Measurements from ENCODE around the gene SPATA20.
A peak's percentile ranks its signal among the peaks of the same experiment; 100 is the strongest.

DNA sequence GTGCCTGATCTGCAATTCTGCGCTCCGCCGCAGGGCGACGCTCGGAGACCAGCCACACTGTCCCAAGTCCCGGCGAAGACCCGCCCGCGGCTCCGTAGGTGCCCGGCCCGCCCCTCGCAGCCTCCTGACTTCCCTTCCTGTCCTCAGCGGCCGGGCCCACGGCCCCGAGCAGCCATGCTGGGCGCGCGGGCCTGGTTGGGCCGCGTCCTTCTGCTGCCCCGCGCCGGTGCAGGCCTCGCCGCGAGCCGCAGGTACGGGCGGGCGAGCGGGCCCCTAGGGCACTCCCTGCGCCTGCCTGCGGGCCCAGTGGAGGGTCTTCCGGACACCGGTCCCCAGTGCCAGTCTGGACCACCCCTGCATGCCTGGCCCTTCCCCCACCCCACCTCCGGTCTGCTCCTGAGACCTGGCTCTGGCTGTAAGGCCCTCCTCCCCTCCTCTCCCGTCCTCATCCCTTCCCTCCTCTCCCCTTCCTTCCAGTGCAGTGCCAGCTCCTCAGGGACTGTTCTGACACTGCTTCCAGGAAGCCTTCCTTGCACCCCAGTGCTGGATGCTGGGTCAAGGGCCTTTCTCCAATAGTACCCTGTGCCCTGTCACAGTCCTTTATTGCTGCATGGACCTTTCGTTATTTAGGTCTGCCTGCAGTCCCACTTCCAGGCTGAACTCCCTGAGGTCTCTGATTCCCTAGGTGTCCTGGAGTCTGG, at the start of gene SPATA20:
- no peak for TF ChIP-seq MAFK (IDR thresholded peaks at IDR 0.05; ENCODE audit: low read depth, low read length)
- TF ChIP-seq, protein P1, sequence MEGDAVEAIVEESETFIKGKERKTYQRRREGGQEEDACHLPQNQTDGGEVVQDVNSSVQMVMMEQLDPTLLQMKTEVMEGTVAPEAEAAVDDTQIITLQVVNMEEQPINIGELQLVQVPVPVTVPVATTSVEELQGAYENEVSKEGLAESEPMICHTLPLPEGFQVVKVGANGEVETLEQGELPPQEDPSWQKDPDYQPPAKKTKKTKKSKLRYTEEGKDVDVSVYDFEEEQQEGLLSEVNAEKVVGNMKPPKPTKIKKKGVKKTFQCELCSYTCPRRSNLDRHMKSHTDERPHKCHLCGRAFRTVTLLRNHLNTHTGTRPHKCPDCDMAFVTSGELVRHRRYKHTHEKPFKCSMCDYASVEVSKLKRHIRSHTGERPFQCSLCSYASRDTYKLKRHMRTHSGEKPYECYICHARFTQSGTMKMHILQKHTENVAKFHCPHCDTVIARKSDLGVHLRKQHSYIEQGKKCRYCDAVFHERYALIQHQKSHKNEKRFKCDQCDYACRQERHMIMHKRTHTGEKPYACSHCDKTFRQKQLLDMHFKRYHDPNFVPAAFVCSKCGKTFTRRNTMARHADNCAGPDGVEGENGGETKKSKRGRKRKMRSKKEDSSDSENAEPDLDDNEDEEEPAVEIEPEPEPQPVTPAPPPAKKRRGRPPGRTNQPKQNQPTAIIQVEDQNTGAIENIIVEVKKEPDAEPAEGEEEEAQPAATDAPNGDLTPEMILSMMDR (conservative IDR thresholded peaks at IDR 0.05; ENCODE audit: low read depth, low read length) = peak; percentile 99
- TF ChIP-seq FOS (IDR thresholded peaks at IDR 0.05; ENCODE audit: low read depth, low read length) = no peak
- peak; percentile 68 for TF ChIP-seq POLR2A (IDR thresholded peaks at IDR 0.05; ENCODE audit: low read depth, low read length)
